GM21381 (cell line): ENCODE measurements around the gene MRPL49.

ENCODE experiments used
- ATAC-seq: cut with Tn5 transposase; IDR thresholded peaks from one replicate; pipeline ENCODE4 v1.9.1; 2021; ENCODE audit warnings: mild to moderate bottlenecking, moderate library complexity; ENCODE audit not compliant: unreplicated experiment

The MRPL49 gene

DNA sequence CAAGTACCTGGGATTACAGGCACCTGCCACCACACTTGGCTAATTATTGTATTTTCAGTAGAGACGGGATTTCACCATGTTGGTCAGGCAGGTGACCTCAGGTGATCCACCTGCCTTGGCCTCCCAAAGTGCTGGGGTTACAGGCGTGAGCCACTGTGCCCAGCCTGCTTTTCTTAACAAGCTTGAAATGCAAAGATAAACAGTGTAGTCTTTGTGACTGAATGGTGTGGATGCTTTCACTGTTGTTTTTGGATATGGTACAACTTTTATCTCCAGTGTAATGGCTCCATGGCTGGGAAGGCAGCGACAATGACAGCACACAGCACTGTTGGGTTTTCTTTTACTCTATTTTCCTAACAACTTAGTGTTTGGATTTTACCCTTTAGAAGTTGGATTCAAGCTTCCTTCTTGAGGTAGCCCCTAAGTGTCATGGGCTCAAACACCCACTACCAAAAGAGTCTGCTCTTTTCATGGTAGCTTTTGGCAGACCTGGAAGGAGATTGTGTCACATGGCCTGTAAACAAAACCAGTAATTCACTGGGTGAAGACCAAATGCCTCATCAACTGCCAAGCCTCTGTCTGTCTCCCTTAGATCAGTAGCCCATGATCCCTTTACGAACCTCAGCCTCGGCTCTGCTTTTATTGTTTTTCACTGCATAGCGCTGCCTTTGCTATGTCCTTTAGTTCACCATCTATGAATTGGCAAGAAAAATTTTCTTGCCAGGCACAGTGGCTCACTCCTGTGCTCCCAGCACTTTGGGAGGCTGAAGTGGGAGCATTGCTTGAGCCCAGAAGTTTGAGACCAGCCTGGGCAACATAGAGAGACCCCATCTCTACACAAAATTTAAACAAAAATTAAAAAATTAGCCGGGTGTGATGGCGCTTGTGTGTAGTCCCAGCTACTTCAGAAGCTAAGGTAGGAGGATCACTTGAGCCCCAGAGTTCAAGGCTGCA is 19.7 kb upstream of the MRPL49 start:
- ATAC-seq = no peak

DNA sequence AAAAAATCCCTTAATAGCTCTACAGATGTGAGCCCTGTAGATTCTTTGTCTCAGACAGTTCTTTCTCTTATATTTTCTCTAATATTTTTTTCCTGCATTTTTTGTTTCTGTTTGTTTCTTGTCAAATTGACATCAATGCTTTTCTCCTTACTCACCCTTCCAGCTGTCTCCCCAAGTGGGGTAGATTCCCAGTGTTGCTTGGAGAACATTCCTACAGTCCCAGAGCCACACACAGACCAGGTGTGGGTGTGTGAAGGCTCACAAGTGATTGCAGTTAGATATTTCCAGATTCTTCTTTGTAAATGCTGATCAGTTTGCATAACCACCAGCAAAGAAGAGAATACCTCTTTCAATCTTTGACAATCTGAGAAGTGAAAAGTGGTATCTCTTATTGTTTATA is 18.6 kb upstream of the MRPL49 start:
- ATAC-seq = no peak

DNA sequence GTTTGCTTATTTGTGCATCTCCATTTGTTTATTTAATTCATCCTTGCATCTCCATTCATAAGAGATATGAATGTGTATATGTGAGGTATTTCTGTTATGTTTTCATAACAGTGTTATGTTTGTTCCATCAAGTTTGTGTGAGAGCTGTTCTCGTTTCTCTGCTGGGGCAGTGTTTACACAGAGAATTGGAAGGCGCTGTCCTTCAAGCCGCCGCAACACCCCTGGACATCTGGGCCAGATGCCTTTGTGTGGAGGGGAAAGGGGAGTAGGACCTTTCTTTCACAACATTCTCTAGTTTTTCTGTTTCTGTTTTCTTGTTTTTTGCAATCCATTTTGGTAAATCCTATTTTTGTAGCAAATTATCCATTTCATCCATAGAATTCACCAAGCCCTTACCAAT is 17.5 kb upstream of the MRPL49 start:
- ATAC-seq = no peak

DNA sequence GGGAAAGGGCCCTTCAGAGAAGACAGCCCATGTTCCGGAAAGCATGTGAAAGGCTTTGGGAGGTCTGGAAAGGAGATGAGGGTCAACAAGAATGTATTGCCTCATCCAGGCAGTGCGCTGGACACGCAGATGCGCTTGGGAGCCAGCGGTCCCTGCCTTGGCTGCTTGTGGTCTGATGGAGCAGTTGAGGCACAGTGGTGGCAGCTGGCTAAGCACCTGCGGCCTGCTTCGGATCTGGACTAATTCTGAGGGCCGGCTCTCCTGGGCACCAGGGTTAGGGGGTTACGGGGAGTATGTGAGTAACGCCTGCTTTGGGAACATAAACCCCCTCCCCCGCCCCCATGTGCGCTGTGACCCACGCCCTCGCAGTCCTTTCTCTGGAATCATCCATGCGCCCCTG is 15.0 kb upstream of the MRPL49 start:
- ATAC-seq = no peak

DNA sequence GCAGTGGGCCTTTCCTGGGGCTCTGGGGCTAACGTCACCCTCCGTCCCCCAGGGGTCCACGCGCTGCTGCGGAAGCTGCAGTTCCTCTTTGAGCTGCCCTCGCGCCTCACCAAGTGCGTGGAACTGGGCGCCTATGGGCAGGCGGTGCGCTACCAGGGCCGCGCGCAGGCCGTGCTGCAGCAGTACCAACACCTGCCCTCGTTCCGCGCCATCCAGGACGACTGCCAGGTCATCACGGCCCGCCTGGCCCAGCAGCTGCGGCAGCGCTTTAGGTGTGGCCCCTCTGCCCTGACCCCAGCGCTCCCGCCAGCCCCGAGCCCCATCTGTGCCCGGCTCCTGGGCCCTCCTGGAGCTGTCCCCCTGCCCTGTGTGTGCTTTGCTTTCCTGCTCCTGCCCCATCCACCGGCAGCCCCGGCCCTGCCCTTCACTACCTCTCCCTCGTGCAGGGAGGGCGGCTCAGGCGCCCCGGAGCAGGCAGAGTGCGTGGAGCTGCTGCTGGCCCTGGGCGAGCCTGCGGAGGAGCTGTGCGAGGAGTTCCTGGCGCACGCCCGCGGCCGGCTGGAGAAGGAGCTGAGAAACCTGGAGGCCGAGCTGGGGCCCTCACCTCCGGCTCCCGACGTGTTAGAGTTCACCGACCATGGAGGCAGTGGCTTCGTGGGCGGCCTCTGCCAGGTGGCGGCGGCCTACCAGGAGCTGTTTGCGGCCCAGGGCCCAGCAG is 14.2 kb upstream of the MRPL49 start:
- no peak for ATAC-seq

DNA sequence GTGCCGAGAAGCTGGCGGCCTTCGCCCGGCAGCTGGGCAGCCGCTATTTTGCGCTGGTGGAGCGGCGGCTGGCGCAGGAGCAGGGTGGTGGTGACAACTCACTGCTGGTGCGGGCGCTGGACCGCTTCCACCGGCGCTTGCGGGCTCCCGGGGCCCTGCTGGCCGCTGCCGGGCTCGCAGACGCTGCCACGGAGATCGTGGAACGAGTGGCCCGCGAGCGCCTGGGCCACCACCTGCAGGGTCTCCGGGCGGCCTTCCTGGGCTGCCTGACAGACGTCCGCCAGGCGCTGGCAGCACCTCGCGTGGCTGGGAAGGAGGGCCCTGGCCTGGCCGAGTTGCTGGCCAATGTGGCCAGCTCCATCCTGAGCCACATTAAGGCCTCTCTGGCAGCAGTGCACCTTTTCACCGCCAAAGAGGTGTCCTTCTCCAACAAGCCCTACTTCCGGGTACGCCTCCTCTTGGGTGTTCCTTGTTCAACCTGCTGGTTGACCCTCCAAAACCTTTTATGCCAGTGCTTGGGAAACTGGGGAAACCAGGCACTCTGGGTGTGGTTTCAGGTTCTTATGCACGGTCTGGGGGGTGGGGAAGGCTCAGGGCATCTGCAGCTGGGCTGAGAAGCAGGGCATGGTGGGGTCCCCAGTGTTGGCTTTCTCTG is 13.5 kb upstream of the MRPL49 start:
- no peak for ATAC-seq

DNA sequence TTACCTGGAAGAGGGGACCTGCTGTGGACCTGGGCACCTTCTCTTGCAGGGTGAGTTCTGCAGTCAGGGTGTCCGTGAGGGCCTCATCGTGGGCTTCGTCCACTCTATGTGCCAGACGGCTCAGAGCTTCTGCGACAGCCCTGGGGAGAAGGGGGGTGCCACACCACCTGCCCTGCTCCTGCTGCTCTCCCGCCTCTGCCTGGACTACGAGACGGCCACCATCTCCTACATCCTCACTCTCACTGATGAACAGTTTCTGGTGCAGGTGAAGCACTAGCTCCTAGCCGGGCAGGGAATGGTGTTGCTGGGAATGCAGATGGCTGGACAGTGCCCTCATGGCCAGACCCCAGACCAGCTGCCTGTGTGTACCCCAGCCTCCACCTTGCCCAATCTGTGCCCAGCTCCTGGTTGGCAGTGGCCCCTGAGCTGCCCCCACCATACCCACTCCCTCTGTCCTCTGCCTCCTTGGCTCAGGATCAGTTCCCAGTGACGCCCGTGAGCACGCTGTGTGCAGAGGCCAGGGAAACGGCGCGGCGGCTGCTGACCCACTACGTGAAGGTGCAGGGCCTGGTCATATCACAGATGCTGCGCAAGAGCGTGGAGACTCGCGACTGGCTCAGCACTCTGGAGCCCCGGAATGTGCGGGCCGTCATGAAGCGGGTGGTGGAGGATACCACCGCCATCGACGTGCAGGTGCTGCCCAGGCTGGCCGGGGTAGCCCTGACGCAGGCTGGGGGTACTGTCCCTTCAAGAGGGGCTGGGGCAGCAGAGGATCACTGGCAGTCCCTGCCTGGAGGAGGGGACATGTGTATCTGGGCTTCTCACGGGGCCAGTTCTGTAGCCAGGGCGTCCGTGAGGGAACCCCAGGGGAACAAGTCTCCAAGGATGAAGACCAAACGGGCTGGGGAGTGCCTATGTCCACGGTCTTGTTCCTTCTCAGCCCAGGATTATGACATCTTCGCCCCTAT is 12.6 kb upstream of the MRPL49 start:
- ATAC-seq = no peak

DNA sequence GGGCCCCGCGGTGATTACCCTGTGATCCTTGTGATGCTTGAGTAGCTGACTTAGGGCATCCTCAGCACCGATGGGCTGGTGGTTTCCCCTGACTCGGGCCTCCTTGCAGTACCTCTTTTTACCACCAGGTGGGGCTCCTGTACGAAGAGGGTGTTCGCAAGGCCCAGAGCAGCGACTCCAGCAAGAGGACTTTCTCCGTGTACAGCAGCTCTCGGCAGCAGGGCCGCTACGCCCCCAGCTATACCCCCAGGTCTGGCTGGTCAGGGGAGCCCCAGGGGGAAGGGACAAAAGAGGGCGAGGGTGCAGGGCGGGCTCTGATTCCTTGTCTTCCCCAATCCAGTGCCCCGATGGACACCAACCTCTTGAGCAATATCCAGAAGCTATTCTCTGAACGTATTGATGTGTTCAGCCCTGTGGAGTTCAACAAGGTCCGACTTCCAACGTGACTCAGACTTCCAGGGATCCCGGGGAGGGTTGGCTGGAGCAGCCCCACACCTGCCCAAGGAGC is 11.7 kb upstream of the MRPL49 start:
- no peak for ATAC-seq

DNA sequence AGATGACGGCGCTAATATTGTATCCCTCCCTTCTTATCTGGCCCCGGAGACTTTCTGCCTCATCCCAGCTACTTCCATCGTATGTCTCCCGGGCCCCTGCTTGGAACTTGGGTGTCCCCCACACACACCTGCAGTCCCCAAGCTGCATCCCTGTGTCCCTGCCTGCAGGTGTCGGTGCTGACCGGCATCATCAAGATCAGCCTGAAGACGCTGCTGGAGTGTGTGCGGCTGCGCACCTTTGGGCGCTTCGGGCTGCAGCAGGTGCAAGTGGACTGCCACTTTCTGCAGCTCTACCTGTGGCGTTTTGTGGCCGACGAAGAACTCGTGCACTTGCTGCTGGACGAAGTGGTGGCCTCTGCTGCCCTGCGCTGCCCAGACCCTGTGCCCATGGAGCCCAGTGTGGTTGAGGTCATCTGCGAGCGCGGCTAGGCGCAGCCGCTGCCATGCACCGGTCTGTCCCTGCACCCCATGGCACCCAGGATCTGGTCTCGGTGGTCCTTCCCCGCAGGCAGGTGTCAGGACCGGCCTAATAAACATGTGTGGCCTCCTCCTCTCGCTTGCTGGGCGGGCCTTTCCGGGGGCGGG is 10.9 kb upstream of the MRPL49 start:
- ATAC-seq = no peak

DNA sequence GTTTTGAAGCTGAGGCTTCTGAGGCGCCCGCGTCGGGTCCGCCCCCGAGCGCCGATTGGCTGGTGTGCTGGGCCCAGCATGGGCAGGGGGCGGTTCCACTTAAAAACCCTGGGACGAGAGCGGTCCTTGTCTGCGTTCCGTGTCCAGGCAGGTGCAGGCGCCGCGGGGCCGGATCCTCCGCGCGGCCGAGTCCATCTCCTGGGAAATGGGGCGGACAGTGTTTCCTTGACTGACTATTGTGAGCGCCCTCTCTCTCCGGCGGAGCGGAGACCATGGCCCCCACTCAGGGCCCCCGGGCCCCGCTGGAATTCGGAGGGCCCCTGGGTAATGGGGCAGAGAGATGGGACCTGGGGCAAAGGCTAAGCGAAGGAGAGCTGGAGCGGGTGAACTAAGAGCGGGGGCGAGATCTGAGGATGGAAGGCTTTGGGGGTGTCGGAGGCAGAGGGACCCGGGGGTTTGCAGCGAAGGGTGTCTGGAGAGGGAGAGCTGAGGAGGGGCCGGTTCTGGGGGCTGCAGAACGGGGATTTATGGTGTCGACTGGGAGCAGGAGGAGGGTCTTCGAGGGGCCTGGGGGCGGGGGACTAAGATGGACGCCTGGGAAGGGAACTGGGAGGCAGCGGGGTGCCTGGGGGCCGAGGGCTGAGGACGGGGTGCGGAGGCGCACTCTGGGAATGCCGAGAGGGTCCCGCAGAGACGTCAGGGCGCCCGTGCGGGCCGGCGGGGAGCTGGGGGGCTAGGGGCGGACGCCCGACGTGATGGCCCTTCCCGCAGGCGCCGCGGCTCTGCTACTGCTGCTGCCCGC is 10.2 kb upstream of the MRPL49 start, which contains the start of gene TM7SF2:
Gene TM7SF2 (plus strand): TSS at position 129 of the 802 bp plus-strand sequence. CDS start 144 bp downstream, at position 273.
- ATAC-seq = peak; percentile 62

DNA sequence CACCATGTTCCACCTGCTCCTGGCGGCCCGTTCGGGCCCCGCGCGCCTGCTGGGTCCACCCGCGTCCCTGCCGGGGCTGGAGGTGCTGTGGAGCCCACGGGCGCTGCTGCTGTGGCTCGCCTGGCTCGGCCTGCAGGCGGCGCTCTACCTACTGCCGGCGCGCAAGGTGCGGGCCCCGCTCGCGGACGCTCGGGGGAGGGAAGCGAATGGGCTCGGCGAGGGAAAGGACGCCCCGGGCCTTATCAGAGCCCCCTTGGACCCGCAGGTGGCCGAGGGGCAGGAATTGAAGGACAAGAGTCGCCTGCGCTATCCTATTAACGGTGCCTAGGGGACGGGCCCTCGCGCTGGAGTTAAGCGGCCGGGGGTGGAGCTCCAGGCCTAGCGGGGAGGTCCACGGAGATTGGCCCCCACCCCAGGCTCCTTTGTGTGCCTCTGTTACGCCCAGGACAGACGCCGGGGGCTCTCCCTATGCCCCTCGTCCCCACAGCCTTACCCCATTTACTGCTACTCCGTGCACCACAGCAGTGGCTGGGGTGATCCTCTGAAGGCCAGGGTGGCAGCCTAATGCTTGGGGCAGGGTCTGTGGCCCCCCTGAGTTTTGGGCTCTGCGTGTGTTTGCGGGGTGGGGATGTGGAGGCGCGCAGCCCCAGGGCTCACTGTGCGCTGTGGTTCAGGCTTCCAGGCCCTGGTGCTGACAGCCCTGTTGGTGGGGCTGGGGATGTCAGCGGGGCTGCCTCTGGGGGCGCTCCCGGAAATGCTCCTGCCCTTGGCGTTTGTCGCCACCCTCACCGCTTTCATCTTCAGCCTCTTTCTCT is 9.4 kb upstream of the MRPL49 start:
- ATAC-seq = no peak

DNA sequence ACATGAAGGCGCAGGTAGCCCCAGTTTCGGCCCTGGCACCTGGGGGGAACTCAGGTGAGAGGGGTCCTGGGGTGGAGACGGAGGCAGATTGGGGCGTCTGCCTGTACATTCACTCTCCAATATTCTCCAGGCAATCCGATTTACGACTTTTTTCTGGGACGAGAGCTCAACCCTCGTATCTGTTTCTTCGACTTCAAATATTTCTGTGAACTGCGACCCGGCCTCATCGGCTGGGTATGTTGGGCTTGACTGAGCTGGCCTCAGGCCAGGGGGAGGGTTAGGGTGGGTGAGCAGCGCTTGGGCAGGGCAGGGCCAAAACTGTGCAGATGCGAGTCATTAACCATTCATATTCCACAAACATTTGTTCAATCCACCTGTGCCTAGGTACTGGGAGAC is 8.8 kb upstream of the MRPL49 start:
- no peak for ATAC-seq

DNA sequence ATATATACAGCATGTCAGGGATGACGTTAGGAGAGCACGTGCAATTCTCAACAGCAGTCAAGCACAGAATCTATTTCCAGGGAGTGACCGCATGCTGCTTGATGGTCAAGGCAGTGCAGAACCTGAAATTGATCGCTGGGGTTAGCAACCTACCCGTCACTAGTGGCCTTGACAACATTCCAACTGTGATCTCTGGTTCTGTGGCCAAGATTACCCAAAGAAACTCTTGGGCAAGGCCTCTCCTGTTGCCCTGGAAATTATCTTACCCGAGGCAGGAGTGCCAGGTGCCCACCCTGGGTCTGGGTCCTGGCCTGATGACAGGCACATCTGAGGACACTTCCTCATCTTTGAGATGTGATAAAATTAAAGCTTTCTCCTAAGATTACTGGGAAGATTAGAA is 8.3 kb upstream of the MRPL49 start:
- no peak for ATAC-seq

DNA sequence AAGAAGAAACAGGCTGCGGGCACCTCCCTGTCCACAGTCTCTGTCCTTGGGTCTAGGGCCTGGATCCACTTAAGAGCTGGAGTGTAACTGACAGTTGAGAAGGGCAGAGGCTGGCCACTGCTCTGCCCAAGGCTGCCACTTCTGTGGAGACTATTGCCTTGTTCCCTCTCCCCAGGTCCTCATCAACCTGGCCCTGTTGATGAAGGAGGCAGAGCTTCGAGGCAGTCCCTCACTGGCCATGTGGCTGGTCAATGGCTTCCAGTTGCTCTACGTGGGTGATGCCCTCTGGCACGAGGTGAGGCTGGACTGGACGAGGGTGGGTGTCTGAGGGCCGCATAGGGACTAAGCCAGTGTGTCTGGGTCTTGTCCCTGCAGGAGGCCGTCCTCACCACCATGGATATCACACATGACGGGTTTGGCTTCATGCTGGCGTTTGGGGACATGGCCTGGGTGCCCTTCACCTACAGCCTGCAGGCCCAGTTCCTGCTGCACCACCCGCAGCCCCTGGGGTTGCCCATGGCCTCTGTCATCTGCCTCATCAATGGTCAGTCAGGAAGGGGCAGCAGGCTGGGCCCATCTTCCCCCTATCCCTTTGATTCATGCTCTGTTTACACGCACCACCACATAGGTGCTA is 7.5 kb upstream of the MRPL49 start:
- ATAC-seq = no peak

DNA sequence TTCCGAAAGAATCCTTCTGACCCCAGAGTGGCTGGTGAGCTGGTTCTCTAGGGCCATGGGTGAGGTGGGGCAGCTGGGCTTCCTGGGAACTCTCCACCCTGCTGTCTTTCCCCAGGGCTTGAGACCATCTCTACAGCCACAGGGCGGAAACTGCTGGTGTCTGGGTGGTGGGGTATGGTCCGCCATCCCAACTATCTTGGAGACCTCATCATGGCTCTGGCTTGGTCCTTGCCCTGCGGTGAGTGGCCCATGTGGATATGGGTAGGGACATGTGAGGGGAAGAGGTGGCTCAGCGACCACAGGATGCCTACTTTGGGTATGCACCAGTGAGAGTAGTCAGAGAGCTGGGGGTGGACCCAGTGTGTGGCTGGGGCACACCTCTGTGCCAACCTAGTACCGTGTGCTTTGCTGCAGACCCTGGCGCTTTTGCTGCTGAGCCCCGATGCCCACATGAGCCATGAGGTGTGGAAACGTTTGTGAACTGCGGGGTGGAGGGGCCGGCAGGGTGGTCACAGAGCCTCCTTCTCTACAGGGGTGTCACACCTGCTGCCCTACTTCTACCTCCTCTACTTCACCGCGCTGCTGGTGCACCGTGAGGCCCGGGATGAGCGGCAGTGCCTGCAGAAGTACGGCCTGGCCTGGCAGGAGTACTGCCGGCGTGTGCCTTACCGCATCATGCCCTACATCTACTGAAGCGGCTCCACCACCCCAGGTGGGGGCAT is 6.6 kb upstream of the MRPL49 start:
- ATAC-seq = no peak

DNA sequence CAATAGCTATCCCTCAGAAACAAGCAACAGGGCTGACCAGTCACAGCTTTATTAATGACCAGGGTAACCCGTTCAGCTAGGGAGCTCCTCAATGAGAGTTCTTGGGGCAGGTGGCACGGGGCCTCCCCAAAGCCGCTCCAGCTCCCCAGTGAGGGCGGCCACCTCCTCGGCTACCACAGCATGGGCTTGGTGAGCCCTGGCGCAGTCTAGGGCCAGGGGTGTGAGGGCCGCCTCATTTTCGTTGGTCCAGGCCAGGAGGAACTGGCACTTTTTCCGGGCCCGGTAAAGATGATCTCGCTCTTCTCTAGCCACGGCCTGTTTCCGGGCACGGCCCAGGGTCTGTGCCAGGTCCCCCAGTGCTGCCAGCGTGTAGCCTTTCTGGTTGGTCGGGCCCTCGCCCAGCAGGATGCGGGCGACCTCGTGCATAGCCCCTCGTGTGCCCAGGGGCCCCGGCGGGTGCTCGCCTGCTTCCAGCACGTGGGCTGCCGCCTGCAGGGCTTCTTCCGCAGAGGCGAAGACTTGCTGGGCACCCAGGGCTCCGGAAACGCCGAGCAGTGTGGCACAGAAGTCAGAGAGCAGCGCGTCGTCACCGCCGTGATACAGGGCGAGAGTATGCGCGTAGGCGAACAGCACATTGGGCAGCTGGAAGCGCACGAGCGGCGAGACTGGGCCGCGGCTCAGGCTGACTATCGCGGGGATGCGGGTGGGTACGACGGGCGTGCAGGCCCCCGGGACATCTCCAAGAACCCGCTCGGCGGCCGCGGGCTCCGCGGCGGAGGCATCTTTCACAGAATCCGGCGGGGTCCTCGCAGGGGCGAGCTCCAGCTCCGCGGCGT is 5.5 kb upstream of the MRPL49 start:
- ATAC-seq = no peak
